GM11168 (cell line): ENCODE data around the gene ADAMTSL1.

Experiments
- in situ Hi-C: fragments of 300-500 bp; cut with MboI; formaldehyde crosslinking; loops from one replicate; pipeline ENCODE4 v1.12.0; 2022; ENCODE audit warnings: low sequenced_read_pairs; ENCODE audit not compliant: unreplicated experiment

ADAMTSL1 gene

GRCh38 chr9:18473652-18474279, at the start of gene ADAMTSL1:
ADAMTSL1 (plus strand) TSS chr9:18474153; CDS start chr9:18474233, 80 bp downstream.
- in situ Hi-C loops: no loop called here

GRCh38 chr9:18427691-18428090, 46.3 kb upstream of the ADAMTSL1 start:
- in situ Hi-C loops: no loop called here

- in situ Hi-C loops: no loop called here
These were observed 45.3 kb upstream of the ADAMTSL1 start for GRCh38 chr9:18428661-18429060.

- in situ Hi-C loops: no loop called here
These were observed 44.9 kb upstream of the ADAMTSL1 start for GRCh38 chr9:18429070-18429469.

GRCh38 chr9:18433620-18434019, 40.3 kb upstream of the ADAMTSL1 start:
- in situ Hi-C loops: no loop called here

- in situ Hi-C loops: no loop called here
These were observed 36.4 kb upstream of the ADAMTSL1 start for GRCh38 chr9:18437315-18438201.

GRCh38 chr9:18438300-18438925, 35.5 kb upstream of the ADAMTSL1 start:
- in situ Hi-C loops: no loop called here

- in situ Hi-C loops: no loop called here
These were observed 35.0 kb upstream of the ADAMTSL1 start for GRCh38 chr9:18438951-18439350.

GRCh38 chr9:18441261-18441660, 32.7 kb upstream of the ADAMTSL1 start:
- in situ Hi-C loops: no loop called here

- in situ Hi-C loops: no loop called here
These were observed 31.1 kb upstream of the ADAMTSL1 start for GRCh38 chr9:18442629-18443491.

GRCh38 chr9:18447131-18447530, 26.8 kb upstream of the ADAMTSL1 start:
- in situ Hi-C loops: no loop called here

GRCh38 chr9:18447541-18447940, 26.4 kb upstream of the ADAMTSL1 start:
- in situ Hi-C loops: no loop called here

GRCh38 chr9:18448101-18448500, 25.9 kb upstream of the ADAMTSL1 start:
- in situ Hi-C loops: no loop called here

GRCh38 chr9:18451406-18451805, 22.5 kb upstream of the ADAMTSL1 start:
- in situ Hi-C loops: no loop called here

GRCh38 chr9:18452276-18452675, 21.7 kb upstream of the ADAMTSL1 start:
- in situ Hi-C loops: no loop called here

- in situ Hi-C loops: no loop called here
These were observed 17.2 kb upstream of the ADAMTSL1 start for GRCh38 chr9:18456624-18457237.

GRCh38 chr9:18457510-18457909, 16.4 kb upstream of the ADAMTSL1 start:
- in situ Hi-C loops: no loop called here

- in situ Hi-C loops: no loop called here
These were observed 13.9 kb upstream of the ADAMTSL1 start for GRCh38 chr9:18459962-18460584.

GRCh38 chr9:18461496-18461895, 12.5 kb upstream of the ADAMTSL1 start:
- in situ Hi-C loops: no loop called here
